Stimulated activated naive CD8-positive, alpha-beta T cell treated with anti-CD3 and anti-CD28 coated beads, Interleukin-15, Interleukin-2, amounts not matched to agents 100 ng/mL and 50 ng/mL, for 24 hours (primary cell): ENCODE measurements around the gene COLQ.

Source experiments
- H3K27ac Mint-ChIP-seq: one replicate; pipeline ENCODE4 v1.8.0; 2021; ENCODE audit warnings: mild to moderate bottlenecking, mixed read lengths
- H3K27me3 Mint-ChIP-seq: one replicate; pipeline ENCODE4 v1.8.0; 2021; ENCODE audit warnings: mixed read lengths
- H3K36me3 Mint-ChIP-seq: one replicate; pipeline ENCODE4 v1.8.0; 2021; ENCODE audit warnings: low read depth, mixed read lengths
- H3K4me1 Mint-ChIP-seq: one replicate; pipeline ENCODE4 v1.8.0; 2021; ENCODE audit warnings: low read depth, mixed read lengths
- H3K4me3 Mint-ChIP-seq: one replicate; pipeline ENCODE4 v1.8.0; 2021; ENCODE audit warnings: mild to moderate bottlenecking, mixed read lengths
- H3K9me3 Mint-ChIP-seq: one replicate; pipeline ENCODE4 v1.8.0; 2021; ENCODE audit warnings: mixed read lengths

COLQ gene

GRCh38 chr3:15506571-15506970 is 14.9 kb downstream of the COLQ start:
- Mint-ChIP-seq H3K27me3 (no peaks in the 10 kb centered on the region), H3K4me3 (no peak overlapping the region), H3K4me1 (no peaks in the 10 kb centered on the region), H3K36me3 (no peaks in the 10 kb centered on the region), H3K27ac (no peak overlapping the region), H3K9me3 (no peaks in the 10 kb centered on the region)

GRCh38 chr3:15505479-15506165 is 15.9 kb downstream of the COLQ start:
- peaks cover 5% of the 10 kb centered on the region for H3K4me1 Mint-ChIP-seq
- no peaks in the 10 kb centered on the region for H3K36me3 Mint-ChIP-seq
- no peaks in the 10 kb centered on the region for H3K27me3 Mint-ChIP-seq
- no peak overlapping the region for H3K27ac Mint-ChIP-seq
- no peak overlapping the region for H3K4me3 Mint-ChIP-seq
- H3K9me3 Mint-ChIP-seq = no peaks in the 10 kb centered on the region

DNA sequence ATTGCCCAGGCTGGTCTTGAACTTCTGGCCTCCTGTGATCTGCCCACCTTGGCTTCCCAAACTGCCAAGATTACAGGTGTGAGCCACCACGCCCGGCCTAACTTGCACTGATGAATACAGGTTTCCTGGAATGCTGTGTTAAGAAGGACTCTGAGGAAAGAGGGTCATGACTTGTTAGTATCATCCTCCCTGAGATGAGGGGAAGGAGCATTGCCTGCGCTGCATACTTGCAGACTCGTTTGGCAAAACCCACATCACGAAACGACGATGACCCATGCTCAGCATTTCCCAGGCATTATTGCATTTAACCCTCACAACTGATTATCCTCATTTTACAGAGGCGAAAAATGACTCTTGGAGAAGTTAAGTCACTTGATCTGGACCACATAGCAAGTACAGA is 18.9 kb downstream of the COLQ start:
- Mint-ChIP-seq H3K4me1 (peaks cover 20% of the 10 kb centered on the region), H3K27ac (no peak overlapping the region), H3K9me3 (no peaks in the 10 kb centered on the region), H3K4me3 (no peak overlapping the region), H3K27me3 (no peaks in the 10 kb centered on the region), H3K36me3 (no peaks in the 10 kb centered on the region)

- no peaks in the 10 kb centered on the region for H3K9me3 Mint-ChIP-seq
- no peak overlapping the region for H3K27ac Mint-ChIP-seq
- H3K27me3 Mint-ChIP-seq = no peaks in the 10 kb centered on the region
- no peak overlapping the region for H3K4me3 Mint-ChIP-seq
- H3K36me3 Mint-ChIP-seq = no peaks in the 10 kb centered on the region
- H3K4me1 Mint-ChIP-seq = peaks cover 29% of the 10 kb centered on the region
Observed at GRCh38 chr3:15501126-15501525, 20.4 kb downstream of the COLQ start.

DNA sequence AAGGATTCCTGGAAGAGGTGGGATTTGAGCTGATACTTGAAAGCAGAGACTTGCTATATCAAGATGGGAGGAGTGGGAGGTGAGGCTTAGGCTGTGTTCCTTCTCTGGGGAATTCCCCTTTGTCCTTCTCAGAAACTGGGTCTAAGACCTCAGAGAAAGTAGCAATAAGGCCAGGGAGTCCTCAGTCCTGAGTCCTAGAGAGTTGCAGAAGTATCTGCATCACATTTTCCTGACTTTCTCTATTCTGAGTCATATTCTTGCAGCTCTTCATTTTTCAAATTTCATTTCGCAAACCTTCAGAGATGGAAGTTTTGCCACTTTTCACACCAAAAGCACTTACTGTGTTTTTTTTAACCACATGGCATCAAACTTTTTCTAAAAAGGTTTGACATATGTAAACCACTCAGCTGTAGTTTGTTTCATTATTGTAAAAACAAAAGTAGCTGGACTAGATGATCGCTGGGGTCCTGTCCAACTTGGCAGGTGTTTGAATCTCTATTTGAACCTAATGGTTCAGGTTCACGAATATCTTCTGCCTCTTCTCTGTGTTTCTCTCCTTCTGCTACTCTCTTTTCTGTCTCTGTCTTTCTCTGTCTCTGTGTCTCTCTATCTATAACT is 21.3 kb downstream of the COLQ start:
- peak overlapping the region; percentile 22 for H3K27ac Mint-ChIP-seq
- H3K27me3 Mint-ChIP-seq = no peaks in the 10 kb centered on the region
- H3K4me1 Mint-ChIP-seq = peaks cover 31% of the 10 kb centered on the region
- H3K9me3 Mint-ChIP-seq = no peaks in the 10 kb centered on the region
- H3K36me3 Mint-ChIP-seq = no peaks in the 10 kb centered on the region
- peak overlapping the region; percentile 28 for H3K4me3 Mint-ChIP-seq

GRCh38 chr3:15499536-15499935 is 22.0 kb downstream of the COLQ start:
- H3K36me3 Mint-ChIP-seq = no peaks in the 10 kb centered on the region
- peak overlapping the region; percentile 8 for H3K27ac Mint-ChIP-seq
- no peaks in the 10 kb centered on the region for H3K27me3 Mint-ChIP-seq
- peak overlapping the region; percentile 28 for H3K4me3 Mint-ChIP-seq
- H3K4me1 Mint-ChIP-seq = peaks cover 33% of the 10 kb centered on the region
- H3K9me3 Mint-ChIP-seq = no peaks in the 10 kb centered on the region

GRCh38 chr3:15498431-15499214 is 22.9 kb downstream of the COLQ start:
- H3K27ac Mint-ChIP-seq = no peak overlapping the region
- H3K27me3 Mint-ChIP-seq = no peaks in the 10 kb centered on the region
- no peaks in the 10 kb centered on the region for H3K9me3 Mint-ChIP-seq
- H3K4me1 Mint-ChIP-seq = peaks cover 33% of the 10 kb centered on the region
- no peak overlapping the region for H3K4me3 Mint-ChIP-seq
- H3K36me3 Mint-ChIP-seq = no peaks in the 10 kb centered on the region

DNA sequence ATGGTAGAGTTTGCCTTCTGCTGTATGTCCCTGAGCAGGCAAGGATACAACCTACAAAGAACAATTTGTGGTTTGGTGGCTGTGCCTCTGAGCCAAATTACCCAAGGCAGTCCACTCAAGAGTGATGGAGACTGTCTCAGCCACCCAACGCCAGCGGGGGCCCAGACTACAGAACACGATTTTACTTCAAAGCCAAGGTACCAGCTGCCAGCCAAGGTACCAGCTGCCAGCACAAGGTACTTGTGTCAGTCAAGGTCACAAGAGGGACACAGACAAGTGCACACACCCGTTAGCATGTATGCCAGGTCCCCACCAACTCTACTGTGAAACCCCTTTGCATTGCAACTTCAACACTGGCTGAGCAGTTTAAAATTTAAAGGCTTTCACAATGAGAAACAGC is 23.5 kb downstream of the COLQ start:
- Mint-ChIP-seq H3K9me3 (no peaks in the 10 kb centered on the region), H3K4me1 (peaks cover 33% of the 10 kb centered on the region), H3K27me3 (no peaks in the 10 kb centered on the region), H3K4me3 (no peak overlapping the region), H3K27ac (no peak overlapping the region), H3K36me3 (no peaks in the 10 kb centered on the region)

GRCh38 chr3:15496341-15496664 is 25.2 kb downstream of the COLQ start:
- H3K4me1 Mint-ChIP-seq = peaks cover 33% of the 10 kb centered on the region
- no peaks in the 10 kb centered on the region for H3K9me3 Mint-ChIP-seq
- H3K4me3 Mint-ChIP-seq = no peak overlapping the region

GRCh38 chr3:15495461-15496340 is 25.8 kb downstream of the COLQ start:
- Mint-ChIP-seq H3K4me1 (peaks cover 29% of the 10 kb centered on the region), H3K27ac (no peak overlapping the region), H3K36me3 (no peaks in the 10 kb centered on the region), H3K4me3 (no peak overlapping the region), H3K9me3 (no peaks in the 10 kb centered on the region), H3K27me3 (no peaks in the 10 kb centered on the region)

More at GRCh38 chr3:15496341-15496664, 25.2 kb downstream of the COLQ start:
- H3K27me3 Mint-ChIP-seq = no peaks in the 10 kb centered on the region
- no peaks in the 10 kb centered on the region for H3K36me3 Mint-ChIP-seq
- no peak overlapping the region for H3K27ac Mint-ChIP-seq

DNA sequence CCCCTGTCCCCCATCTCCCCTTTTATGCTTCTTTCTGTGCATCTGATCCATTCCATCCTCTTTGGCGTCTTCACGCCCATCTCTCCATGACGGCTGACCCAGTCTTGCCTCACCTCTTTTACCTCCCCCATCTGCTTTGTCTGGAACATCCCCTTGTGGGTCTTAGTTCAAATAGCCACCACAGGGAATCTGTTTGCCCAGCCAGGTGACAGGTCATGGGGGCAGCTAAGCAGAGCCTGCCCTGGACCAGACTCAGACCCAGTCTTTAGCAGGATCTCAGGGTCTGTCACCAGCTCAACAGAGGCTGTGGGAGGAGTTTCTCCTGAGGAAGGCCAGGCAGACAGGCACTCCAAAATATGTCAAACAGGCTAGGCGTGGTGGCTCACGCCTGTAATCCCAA is 28.1 kb downstream of the COLQ start:
- Mint-ChIP-seq H3K27me3 (no peaks in the 10 kb centered on the region), H3K27ac (no peak overlapping the region), H3K4me1 (peaks cover 13% of the 10 kb centered on the region), H3K36me3 (no peaks in the 10 kb centered on the region), H3K4me3 (no peak overlapping the region), H3K9me3 (no peaks in the 10 kb centered on the region)

GRCh38 chr3:15492847-15493360 is 28.6 kb downstream of the COLQ start:
- Mint-ChIP-seq H3K27me3 (no peaks in the 10 kb centered on the region), H3K36me3 (no peaks in the 10 kb centered on the region), H3K4me1 (peaks cover 13% of the 10 kb centered on the region), H3K27ac (no peak overlapping the region), H3K9me3 (no peaks in the 10 kb centered on the region), H3K4me3 (no peak overlapping the region)

DNA sequence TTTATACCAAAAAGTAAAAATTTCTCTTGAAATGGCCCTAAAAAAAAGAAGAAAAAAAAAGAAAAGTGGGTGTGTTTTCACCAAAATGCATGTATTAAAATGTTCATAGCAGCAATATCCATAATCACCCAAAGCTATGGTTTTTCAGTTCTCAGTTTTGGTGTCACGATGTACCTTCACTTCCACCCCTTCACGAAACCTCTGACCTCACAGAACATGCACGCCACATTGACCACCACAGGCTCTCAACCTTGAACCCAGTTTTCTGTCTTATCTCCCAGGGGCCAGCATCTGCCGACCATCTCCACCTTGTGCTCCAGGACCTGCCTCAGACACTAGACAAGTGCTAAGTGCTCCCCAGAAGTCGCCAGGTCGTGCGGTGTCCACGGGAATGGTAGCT is 30.4 kb downstream of the COLQ start:
- H3K4me1 Mint-ChIP-seq = peaks cover 10% of the 10 kb centered on the region
- H3K27ac Mint-ChIP-seq = no peak overlapping the region
- no peaks in the 10 kb centered on the region for H3K27me3 Mint-ChIP-seq
- H3K4me3 Mint-ChIP-seq = no peak overlapping the region
- no peaks in the 10 kb centered on the region for H3K9me3 Mint-ChIP-seq
- H3K36me3 Mint-ChIP-seq = peaks cover 5% of the 10 kb centered on the region

- Mint-ChIP-seq H3K4me1 (peaks cover 8% of the 10 kb centered on the region), H3K27ac (no peak overlapping the region), H3K36me3 (peaks cover 5% of the 10 kb centered on the region), H3K4me3 (no peak overlapping the region), H3K9me3 (no peaks in the 10 kb centered on the region), H3K27me3 (no peaks in the 10 kb centered on the region)
Observed at GRCh38 chr3:15490158-15490557, 31.3 kb downstream of the COLQ start.
